Hepatocyte (in vitro differentiated cells): ENCODE measurements around the gene ASCL1.

Experiments
- CTCF ChIP-seq: fragments of 200-600 bp; sonication (generic); IDR thresholded peaks from 2 replicates; pipeline ENCODE4 v1.5.1; 2016; ENCODE audit warnings: antibody characterized with exemption, mild to moderate bottlenecking; ENCODE audit not compliant: poor library complexity
- EZH2 ChIP-seq: fragments of 200-600 bp; sonication (generic); IDR thresholded peaks from 2 replicates; pipeline ENCODE4 v1.6.1; 2016; ENCODE audit warnings: antibody characterized with exemption, mild to moderate bottlenecking, borderline replicate concordance

GRCh38 chr12:102958073-102958829, 777 bp downstream of the ASCL1 start:
- TF ChIP-seq CTCF = no peak
- TF ChIP-seq EZH2 = peak; percentile 76
